Naive B cell (primary cell): Measurements from ENCODE around the gene SDK1. TPM values are rescaled to one million over a fixed set of nuclear protein-coding genes. Genes with fewer than 3 reads are reported as not detected.
"Not testable (repeated sequence)": the region's sequence is repeated elsewhere in the genome, so short reads cannot be mapped to it uniquely, and the experiment has no call there.

Source experiments
- ATAC-seq, 2 donors: fragments of 150-1000 bp; cut with Tn5 transposase; 2 replicates each; pipeline ENCODE4 v1.10.0; 2021; ENCODE audit warnings: low read depth in 2 of 2, mild to moderate bottlenecking in 2 of 2, moderate library complexity in 2 of 2
- DNase-seq: peaks from one replicate; pipeline ENCODE4 v3.0.0; 2022
- H3K27ac Mint-ChIP-seq, 6 donors: one replicate each; pipeline ENCODE4 v1.8.0; 2020 to 2022; ENCODE audit warnings: mild to moderate bottlenecking in 6 of 6, mixed read lengths in 6 of 6, moderate library complexity in 5 of 6, inconsistent platforms in 2 of 6
- H3K27me3 Mint-ChIP-seq, 3 donors: one replicate each; pipeline ENCODE4 v1.8.0; 2021 to 2022; ENCODE audit warnings: mixed read lengths in 3 of 3, mild to moderate bottlenecking in 1 of 3
- H3K36me3 Mint-ChIP-seq, 2 donors: one replicate each; pipeline ENCODE4 v1.8.0; 2020 to 2022; ENCODE audit warnings: mixed read lengths in 2 of 2, inconsistent platforms in 1 of 2, mild to moderate bottlenecking in 1 of 2
- H3K4me1 Mint-ChIP-seq, 3 donors: one replicate each; pipeline ENCODE4 v1.8.0; 2020 to 2022; ENCODE audit warnings: mixed read lengths in 3 of 3, inconsistent platforms in 1 of 3, mild to moderate bottlenecking in 1 of 3, moderate library complexity in 1 of 3
- H3K4me3 Mint-ChIP-seq, 8 donors: one replicate each; pipeline ENCODE4 v1.8.0; 2020 to 2022; ENCODE audit warnings: mild to moderate bottlenecking in 8 of 8, mixed read lengths in 8 of 8, moderate library complexity in 8 of 8, inconsistent platforms in 2 of 8
- H3K9me3 Mint-ChIP-seq, 7 donors: one replicate each; pipeline ENCODE4 v1.8.0; 2020 to 2022; ENCODE audit warnings: mixed read lengths in 7 of 7, mild to moderate bottlenecking in 5 of 7, inconsistent platforms in 2 of 7, moderate library complexity in 1 of 7
- polyA plus RNA-seq, 6 donors: library from polyadenylated mRNA; unstranded; fragments of 300-500 nt; fragmentation: Illumina TruSeq; gene quantifications; one replicate each; pipeline ENCODE4 v1.2.3, GENCODE V29; 2021; ENCODE audit warnings: low read depth in 6 of 6

SDK1 gene
- polyA plus RNA-seq, 6 donors from 2014 or later, result 0.15 to 0.60 (median 0.38) TPM; not detected in 2

DNA sequence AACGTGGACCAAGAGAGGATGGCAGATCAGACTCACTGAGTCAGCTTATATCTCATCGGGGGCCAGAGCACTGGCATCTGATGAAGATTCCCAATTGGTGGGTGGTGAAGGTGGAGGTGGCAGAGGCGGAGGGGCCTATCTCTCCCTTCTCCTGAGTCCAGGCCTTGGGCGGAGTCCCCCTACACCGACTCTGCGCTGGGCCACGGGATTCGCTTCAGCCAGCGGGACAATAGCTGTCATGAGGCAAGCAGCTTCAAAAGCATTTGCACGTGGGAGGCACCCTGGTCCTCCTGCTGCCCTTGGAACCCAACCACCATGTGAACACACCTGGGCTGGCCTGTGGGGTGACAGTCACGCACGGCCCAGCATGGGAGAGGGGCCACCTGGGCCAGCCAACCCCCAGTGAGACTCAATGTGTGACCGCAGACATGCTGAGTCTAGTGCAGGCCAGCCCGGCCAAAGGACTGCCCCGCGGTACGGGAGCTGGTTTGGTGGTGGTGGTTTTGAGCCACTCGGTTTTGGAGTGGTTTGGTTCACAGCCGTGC is 914.2 kb downstream of the SDK1 start:
- DNase-seq (no peak), ATAC-seq (no peak)
- Mint-ChIP-seq H3K4me3 (no peak overlapping the region), H3K27ac (no peak overlapping the region), H3K36me3 (peaks cover 0 to 8% of the 10 kb centered on the region in 2 donors), H3K9me3 (peaks cover 0 to 4% (median 0%) of the 10 kb centered on the region in 7 donors), H3K27me3 (no peaks in the 10 kb centered on the region), H3K4me1 (no peaks in the 10 kb centered on the region)

DNA sequence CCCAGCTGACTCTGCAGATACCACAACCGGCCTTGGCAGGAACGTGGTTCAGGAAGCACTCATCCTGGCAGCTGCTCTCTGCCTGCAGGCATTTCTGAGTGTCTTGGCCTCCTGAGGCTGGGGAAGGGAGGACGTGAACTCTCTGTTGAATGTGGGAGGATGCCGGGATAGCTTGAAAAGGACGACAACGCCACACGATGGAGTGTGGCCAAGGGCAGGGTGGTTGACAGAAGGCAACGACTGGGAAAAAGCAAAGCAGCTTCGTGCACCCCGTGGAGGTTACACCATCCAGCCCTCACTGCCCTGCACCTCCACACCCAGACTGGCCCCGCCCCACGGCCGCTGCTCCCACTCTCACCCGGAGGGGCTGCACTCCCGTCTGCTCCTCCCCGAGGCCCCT is 915.0 kb downstream of the SDK1 start:
- ATAC-seq, result no peak
- DNase-seq, result no peak
- peaks cover 0 to 5% of the 10 kb centered on the region in 2 donors for H3K36me3 Mint-ChIP-seq

DNA sequence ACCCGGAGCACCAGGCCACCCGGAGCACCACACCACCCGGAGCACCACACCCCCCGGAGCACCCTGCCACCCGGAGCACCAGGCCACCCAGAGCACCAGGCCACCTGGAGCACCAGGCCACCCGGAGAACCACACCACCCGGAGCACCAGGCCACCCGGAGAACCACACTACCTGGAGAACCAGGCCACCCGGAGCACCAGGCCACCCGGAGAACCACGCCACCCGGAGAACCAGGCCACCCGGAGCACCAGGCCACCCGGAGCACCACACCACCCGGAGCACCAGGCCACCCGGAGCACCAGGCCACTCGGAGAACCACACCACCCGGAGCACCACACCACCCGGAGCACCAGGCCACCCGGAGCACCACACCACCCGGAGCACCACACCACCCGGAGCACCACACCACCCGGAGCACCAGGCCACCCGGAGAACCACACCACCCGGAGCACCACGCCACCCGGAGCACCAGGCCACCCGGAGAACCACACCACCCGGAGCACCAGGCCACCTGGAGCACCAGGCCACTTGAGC is 916.1 kb downstream of the SDK1 start:
- not testable (repeated sequence) for DNase-seq, H3K4me1 Mint-ChIP-seq, H3K27me3 Mint-ChIP-seq, H3K36me3 Mint-ChIP-seq, H3K9me3 Mint-ChIP-seq, H3K4me3 Mint-ChIP-seq, ATAC-seq
- peak overlapping the region in 1 of 6 donors; percentile 51 for H3K27ac Mint-ChIP-seq

More for the DNA sequence above, 915.0 kb downstream of the SDK1 start:
- H3K27ac Mint-ChIP-seq, result no peak overlapping the region
- H3K27me3 Mint-ChIP-seq, result no peaks in the 10 kb centered on the region
- H3K4me1 Mint-ChIP-seq, result no peaks in the 10 kb centered on the region
- H3K9me3 Mint-ChIP-seq, result peaks cover 0 to 3% (median 0%) of the 10 kb centered on the region in 7 donors
- H3K4me3 Mint-ChIP-seq, result no peak overlapping the region

DNA sequence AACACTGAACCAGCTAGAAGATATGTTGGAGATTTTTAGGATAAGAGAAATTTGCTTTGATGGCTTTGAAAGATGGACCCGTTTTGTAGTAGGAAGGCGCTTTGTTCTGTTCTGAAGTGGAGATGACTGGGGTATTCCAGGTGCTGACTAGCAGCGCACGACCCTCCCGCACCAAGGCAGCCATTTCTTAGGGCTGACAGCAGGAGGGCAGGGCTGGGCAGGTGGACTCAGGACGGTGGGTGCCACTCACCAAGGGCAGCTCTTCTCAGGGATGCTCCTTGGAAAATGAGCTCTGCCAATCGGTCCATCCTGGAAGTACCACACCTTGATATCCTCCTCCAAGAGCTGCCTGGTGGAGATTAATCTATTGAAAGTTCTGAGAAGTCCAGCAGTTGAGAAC is 917.4 kb downstream of the SDK1 start:
- peaks cover 0 to 6% of the 10 kb centered on the region in 2 donors for H3K36me3 Mint-ChIP-seq
- ATAC-seq, result no peak
- H3K27ac Mint-ChIP-seq, result no peak overlapping the region
- no peaks in the 10 kb centered on the region for H3K4me1 Mint-ChIP-seq
- H3K4me3 Mint-ChIP-seq, result no peak overlapping the region
- H3K9me3 Mint-ChIP-seq, result peaks cover 0 to 1% (median 0%) of the 10 kb centered on the region in 7 donors
- no peaks in the 10 kb centered on the region for H3K27me3 Mint-ChIP-seq
- no peak for DNase-seq

DNA sequence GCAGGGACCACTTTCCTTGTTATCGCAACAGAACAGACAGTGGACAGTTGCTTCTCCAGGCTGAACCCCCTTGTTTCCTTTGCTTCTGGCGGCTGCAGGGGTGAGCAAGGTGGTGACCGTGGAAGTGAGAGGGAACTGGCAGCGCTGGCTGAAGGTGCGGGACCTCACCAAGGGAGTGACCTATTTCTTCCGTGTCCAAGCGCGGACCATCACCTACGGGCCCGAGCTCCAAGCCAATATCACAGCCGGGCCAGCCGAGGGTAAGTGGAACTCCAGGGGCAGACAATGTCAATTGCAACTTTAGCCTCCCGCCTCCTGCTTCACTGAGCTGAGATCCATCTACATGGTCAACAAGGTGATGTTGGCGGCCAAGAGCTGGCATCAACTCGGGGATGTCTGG is 919.0 kb downstream of the SDK1 start:
- H3K4me1 Mint-ChIP-seq, result no peaks in the 10 kb centered on the region
- peaks cover 0 to 6% of the 10 kb centered on the region in 2 donors for H3K36me3 Mint-ChIP-seq
- no peaks in the 10 kb centered on the region for H3K9me3 Mint-ChIP-seq
- H3K27me3 Mint-ChIP-seq, result no peaks in the 10 kb centered on the region
- no peak for DNase-seq
- no peak for ATAC-seq
- H3K4me3 Mint-ChIP-seq, result no peak overlapping the region
- H3K27ac Mint-ChIP-seq, result no peak overlapping the region

DNA sequence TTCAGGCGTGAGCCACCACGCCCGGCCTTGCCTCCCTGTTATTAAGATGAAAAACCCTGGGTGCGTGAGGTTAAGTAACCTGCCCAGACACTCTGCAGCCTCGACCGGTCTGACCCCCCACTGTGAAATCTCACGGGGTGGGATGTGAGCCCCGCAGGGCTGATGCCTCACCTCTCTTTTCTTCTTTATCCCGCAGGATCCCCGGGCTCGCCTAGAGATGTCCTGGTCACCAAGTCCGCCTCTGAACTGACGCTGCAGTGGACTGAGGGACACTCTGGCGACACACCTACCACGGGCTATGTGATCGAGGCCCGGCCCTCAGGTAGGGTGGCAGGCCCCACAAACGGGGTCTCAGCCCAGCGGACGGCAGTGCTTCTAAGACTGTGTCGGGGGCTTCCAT is 920.0 kb downstream of the SDK1 start:
- ATAC-seq, result no peak
- peaks cover 0 to 6% of the 10 kb centered on the region in 2 donors for H3K36me3 Mint-ChIP-seq
- peak overlapping the region in 1 of 6 donors; percentile 44 for H3K27ac Mint-ChIP-seq
- no peak for DNase-seq
- no peaks in the 10 kb centered on the region for H3K27me3 Mint-ChIP-seq
- no peak overlapping the region for H3K4me3 Mint-ChIP-seq
- no peaks in the 10 kb centered on the region for H3K9me3 Mint-ChIP-seq
- H3K4me1 Mint-ChIP-seq, result no peaks in the 10 kb centered on the region

DNA sequence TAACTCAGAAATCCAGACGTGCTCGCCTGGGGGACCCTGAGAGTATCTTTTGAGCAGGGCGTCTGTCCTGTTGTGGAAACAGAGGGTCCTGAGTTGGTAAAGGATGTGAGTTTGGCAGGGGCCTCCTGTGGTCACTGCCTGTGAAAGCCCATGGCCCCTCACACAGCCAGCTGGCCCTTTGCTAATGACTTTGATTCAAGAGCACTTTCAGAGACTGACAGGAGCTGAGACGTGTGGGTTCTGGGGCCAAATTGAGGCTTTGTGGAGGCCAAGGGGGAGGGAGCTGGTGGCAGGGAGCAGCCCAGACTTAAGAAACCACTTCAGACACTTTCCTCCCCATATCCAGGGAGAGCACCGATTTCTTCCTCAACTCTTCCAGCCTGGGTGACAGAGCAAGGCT is 921.6 kb downstream of the SDK1 start:
- peak overlapping the region in 1 of 6 donors; percentile 81 for H3K27ac Mint-ChIP-seq
- H3K27me3 Mint-ChIP-seq, result no peaks in the 10 kb centered on the region
- H3K36me3 Mint-ChIP-seq, result peaks cover 0 to 6% of the 10 kb centered on the region in 2 donors
- H3K4me1 Mint-ChIP-seq, result no peaks in the 10 kb centered on the region
- H3K9me3 Mint-ChIP-seq, result no peaks in the 10 kb centered on the region
- no peak overlapping the region for H3K4me3 Mint-ChIP-seq
- DNase-seq, result no peak
- ATAC-seq, result no peak

DNA sequence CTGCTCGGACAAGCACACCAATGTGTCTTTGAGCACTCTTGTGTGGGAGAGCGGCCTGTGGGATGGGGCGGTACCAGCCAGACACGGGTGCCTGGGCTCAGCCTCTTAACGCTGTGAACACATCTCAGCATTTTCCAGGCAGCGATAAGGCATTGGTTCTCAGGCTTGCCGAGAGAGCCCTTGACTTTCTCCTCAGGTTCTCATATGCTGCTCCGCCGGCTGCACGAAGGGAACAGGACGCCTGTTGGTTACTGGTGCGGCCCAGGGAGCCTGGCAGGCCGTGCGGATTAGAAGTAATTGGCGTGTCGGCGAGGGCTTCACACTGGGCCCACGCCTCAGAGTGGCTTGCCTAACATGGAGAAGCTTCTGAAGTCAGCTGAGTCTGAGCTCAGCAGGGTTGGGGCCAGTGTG is 924.3 kb downstream of the SDK1 start:
- ATAC-seq, result no peak
- Mint-ChIP-seq H3K4me3 (no peak overlapping the region), H3K36me3 (peaks cover 0 to 6% of the 10 kb centered on the region in 2 donors), H3K9me3 (peaks cover 0 to 5% (median 0%) of the 10 kb centered on the region in 7 donors), H3K4me1 (no peaks in the 10 kb centered on the region), H3K27me3 (peaks cover 0 to 5% (median 0%) of the 10 kb centered on the region in 3 donors), H3K27ac (no peak overlapping the region)
- no peak for DNase-seq

DNA sequence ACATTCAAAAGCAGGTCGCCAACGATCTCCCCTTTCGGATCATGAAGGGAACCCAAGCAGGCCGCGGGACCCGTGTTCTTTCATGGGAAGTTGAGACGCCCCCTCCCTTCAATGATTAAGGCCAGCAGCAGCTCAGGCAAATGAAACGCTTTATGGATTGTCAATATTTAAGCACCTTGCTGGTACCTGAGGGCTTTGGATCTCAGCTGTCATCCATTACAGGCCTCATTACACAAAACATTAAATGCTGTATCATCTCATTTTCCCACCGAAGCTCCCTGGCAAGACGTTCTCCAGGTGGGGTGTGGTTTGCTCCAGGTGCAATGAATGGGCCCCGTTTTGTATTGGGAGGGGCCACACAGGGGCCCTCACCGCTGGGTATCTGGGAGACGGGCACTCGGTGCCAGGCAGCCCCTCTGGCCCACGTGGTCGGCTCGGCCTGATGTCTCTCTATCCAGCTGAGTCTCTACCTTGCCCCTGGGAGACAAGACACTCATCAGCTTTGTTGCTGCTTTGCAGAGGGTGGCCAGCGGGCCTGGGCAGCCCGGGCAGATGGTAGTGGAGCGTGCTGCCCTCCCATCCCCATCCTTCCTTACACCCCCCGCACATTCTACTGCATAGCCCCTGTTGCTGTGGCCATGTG is 925.0 kb downstream of the SDK1 start:
- Mint-ChIP-seq H3K27ac (no peak overlapping the region), H3K4me3 (no peak overlapping the region), H3K9me3 (peaks cover 0 to 8% (median 0%) of the 10 kb centered on the region in 7 donors), H3K27me3 (peaks cover 0 to 7% (median 0%) of the 10 kb centered on the region in 3 donors), H3K36me3 (peaks cover 0 to 6% of the 10 kb centered on the region in 2 donors), H3K4me1 (no peaks in the 10 kb centered on the region)
- DNase-seq (no peak), ATAC-seq (no peak)

DNA sequence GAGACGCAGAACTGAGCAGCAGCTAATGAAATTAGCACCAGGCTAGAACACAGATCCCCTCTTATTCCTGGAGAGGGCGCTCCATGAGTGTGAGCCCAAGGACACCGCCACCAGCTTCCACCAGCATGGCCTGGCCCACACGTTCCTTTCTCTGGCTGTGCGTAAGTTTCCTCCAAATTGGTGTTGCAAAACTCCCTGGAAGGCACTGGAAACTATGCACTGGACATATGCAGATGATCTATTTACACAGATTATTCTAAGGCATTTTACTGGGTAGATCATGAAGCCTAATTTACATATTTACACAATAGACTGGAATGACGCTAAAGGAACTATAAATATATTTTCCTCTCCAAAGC is 925.5 kb downstream of the SDK1 start:
- peaks cover 0 to 7% (median 0%) of the 10 kb centered on the region in 3 donors for H3K27me3 Mint-ChIP-seq
- ATAC-seq (no peak), DNase-seq (no peak)
- peaks cover 0 to 8% (median 0%) of the 10 kb centered on the region in 7 donors for H3K9me3 Mint-ChIP-seq
- H3K4me1 Mint-ChIP-seq, result no peaks in the 10 kb centered on the region
- peaks cover 0 to 4% of the 10 kb centered on the region in 2 donors for H3K36me3 Mint-ChIP-seq
- no peak overlapping the region for H3K27ac Mint-ChIP-seq
- H3K4me3 Mint-ChIP-seq, result no peak overlapping the region

DNA sequence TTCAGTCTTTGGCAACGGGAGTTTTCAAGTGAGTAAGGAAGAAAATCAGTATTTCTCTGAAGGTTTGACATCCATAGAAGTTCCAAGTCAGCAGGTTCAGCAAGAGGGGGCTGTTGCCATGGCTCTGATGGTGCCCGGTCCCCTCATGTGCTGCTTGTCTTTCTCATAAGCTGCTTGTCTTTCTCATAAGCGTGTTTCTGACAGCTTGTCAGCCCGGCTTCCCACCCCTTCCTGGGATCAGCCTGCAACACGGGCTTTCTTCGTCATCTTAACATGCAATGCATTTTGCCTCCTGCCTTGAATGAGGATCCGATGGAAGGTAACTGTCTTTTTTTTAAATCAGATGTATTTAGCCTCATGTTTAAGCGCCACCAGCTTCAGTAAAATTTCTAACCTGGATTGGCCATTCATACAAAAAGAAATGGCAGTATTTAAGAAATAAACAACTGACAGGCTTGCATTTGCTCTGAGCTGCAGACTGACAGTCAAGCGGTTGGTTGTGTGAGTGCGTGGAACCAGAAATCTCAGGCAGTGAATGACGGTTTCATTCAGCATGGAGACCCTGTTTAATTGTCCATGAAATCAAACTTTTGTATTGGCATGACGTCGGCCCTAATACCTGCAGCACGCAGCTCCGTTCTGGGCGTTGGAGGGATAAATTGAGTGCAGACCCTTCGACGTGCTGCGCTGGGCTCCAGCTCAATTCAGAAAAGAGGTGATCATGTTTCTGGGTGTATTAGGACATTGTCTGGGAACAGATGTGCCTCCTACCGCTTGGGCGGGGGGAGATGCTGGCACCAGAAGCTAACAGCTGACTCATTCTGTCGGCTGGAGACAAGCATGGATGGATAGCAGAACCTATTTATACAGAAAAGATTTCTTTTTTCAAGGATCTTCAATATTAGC is 926.3 kb downstream of the SDK1 start:
- H3K27me3 Mint-ChIP-seq, result peaks cover 0 to 7% (median 0%) of the 10 kb centered on the region in 3 donors
- DNase-seq (no peak), ATAC-seq (no peak)
- no peaks in the 10 kb centered on the region for H3K4me1 Mint-ChIP-seq
- H3K9me3 Mint-ChIP-seq, result peaks cover 0 to 8% (median 0%) of the 10 kb centered on the region in 7 donors
- H3K4me3 Mint-ChIP-seq, result no peak overlapping the region
- peak overlapping the region in 1 of 6 donors; percentile 7 for H3K27ac Mint-ChIP-seq
- H3K36me3 Mint-ChIP-seq, result no peaks in the 10 kb centered on the region

DNA sequence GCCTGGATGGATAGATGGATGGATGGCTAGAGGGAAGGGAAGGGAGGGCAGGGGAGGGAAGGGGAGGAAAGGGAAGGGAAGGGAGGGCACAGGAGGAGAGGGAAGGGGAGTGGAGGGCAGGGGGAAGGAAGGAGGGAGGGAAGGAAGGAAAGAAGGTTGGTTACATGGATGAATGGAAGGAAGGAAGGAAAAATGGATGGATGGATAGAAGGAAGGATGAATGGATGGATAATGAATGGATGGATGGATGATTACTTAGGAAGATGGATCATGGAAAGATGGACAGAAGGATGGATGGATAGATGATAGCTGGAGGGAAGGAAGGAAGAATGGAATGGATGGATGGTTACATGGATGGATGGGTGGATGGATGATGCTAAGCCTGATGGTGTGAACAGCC is 929.3 kb downstream of the SDK1 start:
- Mint-ChIP-seq H3K4me1 (no peaks in the 10 kb centered on the region), H3K9me3 (peaks cover 0 to 8% (median 0%) of the 10 kb centered on the region in 7 donors), H3K4me3 (no peak overlapping the region), H3K36me3 (no peaks in the 10 kb centered on the region), H3K27ac (no peak overlapping the region), H3K27me3 (peaks cover 0 to 7% (median 5%) of the 10 kb centered on the region in 3 donors)
- no peak for DNase-seq
- ATAC-seq, result no peak

DNA sequence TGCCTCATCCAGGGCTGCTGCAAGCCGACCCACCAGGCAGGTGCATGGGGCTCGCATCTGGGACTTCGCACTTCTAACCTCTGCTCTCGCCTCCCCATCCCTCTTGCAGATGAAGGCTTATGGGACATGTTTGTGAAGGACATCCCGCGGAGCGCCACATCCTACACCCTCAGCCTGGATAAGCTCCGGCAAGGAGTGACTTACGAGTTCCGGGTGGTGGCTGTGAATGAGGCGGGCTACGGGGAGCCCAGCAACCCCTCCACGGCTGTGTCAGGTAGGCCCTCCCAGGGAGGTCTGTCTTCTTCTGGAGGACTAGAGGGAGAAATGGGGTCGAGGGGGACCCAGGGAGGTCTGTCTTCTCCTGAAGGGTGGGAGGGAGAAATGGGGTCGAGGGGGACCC is 932.1 kb downstream of the SDK1 start:
- Mint-ChIP-seq H3K9me3 (peaks cover 0 to 8% (median 1%) of the 10 kb centered on the region in 7 donors), H3K4me1 (no peaks in the 10 kb centered on the region), H3K27ac (no peak overlapping the region), H3K27me3 (peaks cover 0 to 7% (median 5%) of the 10 kb centered on the region in 3 donors), H3K36me3 (no peaks in the 10 kb centered on the region), H3K4me3 (no peak overlapping the region)
- no peak for ATAC-seq
- DNase-seq, result no peak
